Endothelial cell of umbilical vein (primary cell): Measurements from ENCODE around the gene ARHGAP31.

Source experiments
- TF ChIP-seq, protein P1 (sequence below), 2 donors: IDR thresholded peaks; 1 replicate in 1 of 2; 2 replicates in 1 of 2; pipeline ENCODE4 v1.5.1; 2011; ENCODE audit warnings: low read length in 2 of 2, mild to moderate bottlenecking in 2 of 2, moderate library complexity in 2 of 2, control low read depth in 1 of 2, inconsistent platforms in 1 of 2, low read depth in 1 of 2; ENCODE audit not compliant: insufficient read depth in 1 of 2; ENCODE audit errors: extremely low read depth in 1 of 2
- TF ChIP-seq, protein P2 (sequence below): IDR thresholded peaks from 2 replicates; pipeline ENCODE4 v1.6.1; 2011; ENCODE audit not compliant: insufficient read depth, insufficient read length

DNA sequence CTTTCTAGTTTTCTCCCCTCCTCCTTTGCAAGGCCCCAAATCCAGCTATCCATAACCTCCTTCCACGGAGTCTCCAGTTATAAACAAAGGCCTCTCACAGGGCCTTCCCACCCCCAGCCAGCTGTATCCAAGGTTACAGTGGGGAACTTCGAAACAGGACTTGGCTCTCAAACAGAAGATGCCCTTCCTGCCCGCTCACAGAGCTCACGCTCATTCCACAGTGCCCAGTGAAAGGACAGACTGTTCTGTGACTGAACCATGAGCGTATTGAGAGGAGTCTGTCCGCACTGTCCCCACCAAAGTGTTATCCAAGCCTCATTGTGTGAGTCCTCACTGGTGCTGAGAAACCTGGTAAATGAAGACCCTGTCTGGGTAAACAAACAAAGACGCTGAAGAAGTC lies 35.4 kb downstream of the ARHGAP31 start:
- TF ChIP-seq, protein P1, sequence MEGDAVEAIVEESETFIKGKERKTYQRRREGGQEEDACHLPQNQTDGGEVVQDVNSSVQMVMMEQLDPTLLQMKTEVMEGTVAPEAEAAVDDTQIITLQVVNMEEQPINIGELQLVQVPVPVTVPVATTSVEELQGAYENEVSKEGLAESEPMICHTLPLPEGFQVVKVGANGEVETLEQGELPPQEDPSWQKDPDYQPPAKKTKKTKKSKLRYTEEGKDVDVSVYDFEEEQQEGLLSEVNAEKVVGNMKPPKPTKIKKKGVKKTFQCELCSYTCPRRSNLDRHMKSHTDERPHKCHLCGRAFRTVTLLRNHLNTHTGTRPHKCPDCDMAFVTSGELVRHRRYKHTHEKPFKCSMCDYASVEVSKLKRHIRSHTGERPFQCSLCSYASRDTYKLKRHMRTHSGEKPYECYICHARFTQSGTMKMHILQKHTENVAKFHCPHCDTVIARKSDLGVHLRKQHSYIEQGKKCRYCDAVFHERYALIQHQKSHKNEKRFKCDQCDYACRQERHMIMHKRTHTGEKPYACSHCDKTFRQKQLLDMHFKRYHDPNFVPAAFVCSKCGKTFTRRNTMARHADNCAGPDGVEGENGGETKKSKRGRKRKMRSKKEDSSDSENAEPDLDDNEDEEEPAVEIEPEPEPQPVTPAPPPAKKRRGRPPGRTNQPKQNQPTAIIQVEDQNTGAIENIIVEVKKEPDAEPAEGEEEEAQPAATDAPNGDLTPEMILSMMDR (IDR thresholded peaks at IDR 0.05; ENCODE audit: extremely low read depth in 1 of 2, insufficient read depth in 1 of 2, low read depth in 1 of 2, low read length in 2 of 2) = no peak
- TF ChIP-seq, protein P2, sequence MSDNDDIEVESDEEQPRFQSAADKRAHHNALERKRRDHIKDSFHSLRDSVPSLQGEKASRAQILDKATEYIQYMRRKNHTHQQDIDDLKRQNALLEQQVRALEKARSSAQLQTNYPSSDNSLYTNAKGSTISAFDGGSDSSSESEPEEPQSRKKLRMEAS = no peak
